Measurements from ENCODE around the gene XKR3. TPM values are rescaled to one million over a fixed set of nuclear protein-coding genes. Genes with fewer than 3 reads are reported as not detected.

The XKR3 gene
- total and polyA plus RNA-seq, 2 donors (not counting 1 experiment from before 2014, with no cell fraction given) = not detected

DNA sequence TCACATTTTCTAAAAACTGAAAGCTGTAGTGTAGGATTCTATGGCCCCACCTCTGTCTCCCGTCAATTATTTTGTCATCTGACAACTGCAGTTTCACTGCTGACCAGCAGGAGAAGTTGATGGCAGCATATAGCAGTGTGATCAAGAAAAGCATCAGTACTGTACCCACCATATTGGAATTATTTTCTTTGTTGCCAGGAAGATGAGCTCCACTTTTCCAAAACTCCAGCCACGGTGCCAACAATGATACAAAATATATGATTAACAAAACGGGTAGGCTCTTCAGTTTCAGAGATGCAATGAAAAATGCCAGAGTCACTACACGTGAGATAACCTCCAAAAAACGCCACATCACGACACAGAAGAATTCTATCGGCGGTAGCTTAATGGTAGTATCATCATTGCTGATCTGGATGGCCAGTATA lies 41.3 kb downstream of the XKR3 start:
- Mint-ChIP-seq H3K27ac (no peak overlapping the region), H3K27me3 (no peaks in the 10 kb centered on the region), H3K9me3 (ENCODE audit: insufficient read depth) (no peaks in the 10 kb centered on the region), H3K4me3 (no peak overlapping the region), H3K4me1 (no peaks in the 10 kb centered on the region)
- DNase-seq (peak; percentile 9), ATAC-seq (ENCODE audit: low read depth) (no peak)
- intact Hi-C loops (cut with micrococcal nuclease) = no loop called here
- no peak overlapping the region for H3K27ac ChIP-seq (ENCODE audit: low read length in 2 of 2)
- CTCF ChIA-PET = interaction anchor here (0.7 kb wide), 1 partner anchor 61 kb away, joined by 3 read pairs; no protein-coding TSS in a partner anchor
- no peaks in the 10 kb centered on the region for H4K20me1 ChIP-seq (ENCODE audit: control insufficient read depth, insufficient read depth, low read length, poor library complexity, severe bottlenecking)
- H3K9ac ChIP-seq (ENCODE audit: low read length) = no peak overlapping the region
- H3K4me2 ChIP-seq (replicated peaks; ENCODE audit: low read depth, low read length, poor library complexity, severe bottlenecking) = no peak overlapping the region
- H3K4me3 ChIP-seq (ENCODE audit: control extremely low read depth in 1 of 5, extremely low read depth in 1 of 5, insufficient read depth in 1 of 5, low read depth in 2 of 5, low read length in 4 of 5) = no peak overlapping the region
- TF ChIP-seq EZH2 (IDR thresholded peaks at IDR 0.05; ENCODE audit: borderline replicate concordance, insufficient read depth, low read depth, low read length, poor library complexity, severe bottlenecking) (no peak), CTCF (IDR thresholded peaks at IDR 0.05) (peak; percentile 55)
- WGBS (ENCODE audit: insufficient coverage) = 95% methylated on average over 7 of the region's 8 CpGs
- no peaks in the 10 kb centered on the region for H3K9me3 ChIP-seq (ENCODE audit: control extremely low read depth in 1 of 3, control insufficient read depth in 2 of 3, insufficient read depth in 1 of 3, low read length in 2 of 3)
- H3K27me3 ChIP-seq (replicated peaks in 1 of 4; ENCODE audit: control extremely low read depth in 1 of 4, control insufficient read depth in 3 of 4, insufficient read depth in 4 of 4, low read length in 3 of 4) = no peaks in the 10 kb centered on the region
- POLR2A ChIA-PET = no interaction called here
- H3K36me3 ChIP-seq (replicated peaks in 1 of 2; ENCODE audit: control extremely low read depth in 1 of 2, control insufficient read depth in 1 of 2, extremely low read depth in 1 of 2, insufficient read depth in 2 of 2, low read length in 1 of 2) = no peaks in the 10 kb centered on the region
- no peaks in the 10 kb centered on the region for H3K4me1 ChIP-seq (ENCODE audit: control insufficient read depth in 2 of 2, insufficient read depth in 2 of 2, low read length in 2 of 2)
- H3K79me2 ChIP-seq (ENCODE audit: control insufficient read depth, insufficient read depth, low read length) = no peaks in the 10 kb centered on the region
- H2AFZ ChIP-seq (ENCODE audit: insufficient read depth, low read depth, low read length, poor library complexity, severe bottlenecking) = no peak overlapping the region

DNA sequence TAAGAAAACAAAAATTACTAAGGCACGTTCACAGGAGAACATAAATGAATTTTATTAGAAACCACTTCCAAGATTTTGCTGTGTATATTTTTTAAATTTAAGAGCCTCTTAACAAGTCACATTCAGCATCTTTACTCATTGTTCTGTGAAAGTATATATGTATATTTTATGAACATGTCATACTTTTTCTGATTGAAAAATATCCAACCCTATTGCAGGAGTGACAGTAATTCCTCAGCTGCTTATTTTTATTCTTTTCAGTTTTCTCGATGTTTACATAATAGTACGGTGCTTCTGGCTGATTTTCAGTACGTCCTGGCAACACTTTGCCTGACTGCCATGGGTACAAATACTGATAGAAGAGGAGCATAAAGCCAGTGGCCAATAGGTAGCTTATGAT lies 41.8 kb downstream of the XKR3 start:
- WGBS (ENCODE audit: insufficient coverage) = 95% methylated on average over 3 of the region's 4 CpGs
- ChIA-PET POLR2A (no interaction called here), CTCF (no interaction called here)
- Histone ChIP-seq H3K36me3 (replicated peaks in 1 of 2; ENCODE audit: control extremely low read depth in 1 of 2, control insufficient read depth in 1 of 2, extremely low read depth in 1 of 2, insufficient read depth in 2 of 2, low read length in 1 of 2) (no peaks in the 10 kb centered on the region), H4K20me1 (ENCODE audit: control insufficient read depth, insufficient read depth, low read length, poor library complexity, severe bottlenecking) (no peaks in the 10 kb centered on the region), H3K9me3 (ENCODE audit: control extremely low read depth in 1 of 3, control insufficient read depth in 2 of 3, insufficient read depth in 1 of 3, low read length in 2 of 3) (no peaks in the 10 kb centered on the region), H3K27ac (ENCODE audit: low read length in 2 of 2) (no peak overlapping the region), H3K4me3 (ENCODE audit: control extremely low read depth in 1 of 5, extremely low read depth in 1 of 5, insufficient read depth in 1 of 5, low read depth in 2 of 5, low read length in 4 of 5) (no peak overlapping the region), H3K4me1 (ENCODE audit: control insufficient read depth in 2 of 2, insufficient read depth in 2 of 2, low read length in 2 of 2) (no peaks in the 10 kb centered on the region), H3K27me3 (replicated peaks in 1 of 4; ENCODE audit: control extremely low read depth in 1 of 4, control insufficient read depth in 3 of 4, insufficient read depth in 4 of 4, low read length in 3 of 4) (no peaks in the 10 kb centered on the region), H3K79me2 (ENCODE audit: control insufficient read depth, insufficient read depth, low read length) (no peaks in the 10 kb centered on the region), H2AFZ (ENCODE audit: insufficient read depth, low read depth, low read length, poor library complexity, severe bottlenecking) (no peak overlapping the region), H3K9ac (ENCODE audit: low read length) (no peak overlapping the region), H3K4me2 (replicated peaks; ENCODE audit: low read depth, low read length, poor library complexity, severe bottlenecking) (no peak overlapping the region)
- no peak for DNase-seq
- Mint-ChIP-seq H3K27me3 (no peaks in the 10 kb centered on the region), H3K9me3 (ENCODE audit: insufficient read depth) (no peaks in the 10 kb centered on the region), H3K4me1 (no peaks in the 10 kb centered on the region), H3K27ac (no peak overlapping the region), H3K4me3 (no peak overlapping the region)
- no peak for ATAC-seq (ENCODE audit: low read depth)
- intact Hi-C loops (cut with micrococcal nuclease) = no loop called here
- TF ChIP-seq EZH2 (IDR thresholded peaks at IDR 0.05; ENCODE audit: borderline replicate concordance, insufficient read depth, low read depth, low read length, poor library complexity, severe bottlenecking) = no peak
- no peak for TF ChIP-seq CTCF (IDR thresholded peaks at IDR 0.05)

Data from B cell (primary cell).